ENCODE measurements around the gene ITPRID2.

- no peak for TF ChIP-seq POLR2A (IDR thresholded peaks at IDR 0.05; ENCODE audit: control extremely low read depth in 1 of 2, low read depth in 2 of 2, low read length in 2 of 2)
- TF ChIP-seq CHD2 (IDR thresholded peaks at IDR 0.05; ENCODE audit: low read length): no peak
- no peak for TF ChIP-seq YY1 (IDR thresholded peaks at IDR 0.05; ENCODE audit: low read depth, low read length)
- no peak for TF ChIP-seq NRF1 (IDR thresholded peaks at IDR 0.05; ENCODE audit: low read depth, low read length)
- TF ChIP-seq CTCF (IDR thresholded peaks at IDR 0.05; ENCODE audit: control extremely low read depth in 1 of 3, insufficient read depth in 1 of 3, low read depth in 1 of 3, low read length in 3 of 3): no peak
- no peak for TF ChIP-seq EZH2 (IDR thresholded peaks at IDR 0.05; ENCODE audit: low read depth, low read length, severe bottlenecking)
Measured at GRCh38 chr2:181857483-181857882, 34.0 kb upstream of the ITPRID2 start.

All from H1 (cell line).